Measurements from ENCODE around the gene TTYH1.

Gene TTYH1

DNA sequence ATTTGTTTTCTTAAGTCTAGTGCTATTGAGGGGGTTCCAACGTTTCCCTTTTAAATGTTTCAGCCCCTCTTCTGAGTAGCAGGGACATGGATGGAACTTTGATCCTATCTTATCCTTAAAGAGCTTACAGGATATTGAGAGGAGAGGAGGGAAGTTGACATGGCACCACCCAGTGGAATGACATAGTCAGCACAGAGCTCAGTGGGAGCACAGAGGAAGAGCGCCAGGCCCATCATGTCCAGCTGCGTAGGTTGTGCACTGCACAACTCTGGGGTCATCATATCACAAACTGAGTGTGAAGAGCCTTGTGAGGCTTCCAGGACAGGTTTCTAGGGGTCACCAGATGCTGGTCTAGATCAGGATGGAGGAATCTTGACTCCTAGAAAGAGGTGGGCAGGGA is 62.4 kb downstream of the TTYH1 start:
- DNase-seq (ENCODE audit: low read depth in 2 of 2), result no peak

DNA sequence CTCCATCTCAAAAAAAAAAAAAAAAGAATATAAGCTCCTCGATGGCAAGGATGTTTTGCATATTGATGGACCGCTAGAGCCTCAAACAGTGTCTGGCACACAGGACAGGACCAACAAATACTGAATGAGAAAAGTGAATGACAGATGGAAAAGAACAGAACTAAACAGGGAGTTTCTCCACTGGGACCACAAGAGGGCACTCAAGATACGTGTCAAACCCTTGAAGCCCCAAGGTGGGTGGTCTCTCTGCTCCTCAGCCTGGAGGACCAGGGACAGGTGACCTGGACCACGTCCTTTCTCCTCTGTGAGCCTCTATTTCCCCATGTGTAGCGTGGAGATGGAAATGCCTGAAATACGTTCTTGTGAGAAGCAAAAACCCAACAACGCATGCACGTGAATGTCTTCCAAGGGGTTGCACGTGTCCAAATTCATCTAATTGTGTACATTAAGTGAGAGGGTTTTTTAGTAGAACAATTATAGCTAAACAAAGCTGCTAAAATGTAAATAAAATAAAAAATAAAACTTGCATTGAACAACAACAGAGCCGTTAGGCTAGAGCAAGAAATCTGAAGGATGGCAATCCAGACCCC is 63.5 kb downstream of the TTYH1 start:
- no peak for DNase-seq (ENCODE audit: low read depth in 2 of 2)

DNA sequence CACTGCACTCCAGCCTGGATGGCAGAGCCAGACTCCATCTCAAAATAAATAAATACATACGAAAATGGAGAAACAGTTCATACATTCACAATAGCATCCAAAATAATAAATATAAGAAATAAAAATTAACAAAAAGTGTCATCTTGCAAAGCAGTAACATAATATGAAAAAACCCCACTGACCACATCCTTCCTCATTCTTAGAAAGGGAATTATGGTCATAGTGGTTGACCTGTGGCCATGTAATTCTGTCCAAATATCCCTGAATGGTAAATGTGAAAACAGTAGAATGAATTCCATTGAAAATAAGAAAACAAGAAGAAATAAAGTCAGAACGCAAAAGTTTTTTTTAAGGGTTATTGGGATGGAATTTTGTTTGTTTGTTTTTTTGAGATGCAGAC is 64.8 kb downstream of the TTYH1 start:
- DNase-seq (ENCODE audit: low read depth in 2 of 2), result no peak

DNA sequence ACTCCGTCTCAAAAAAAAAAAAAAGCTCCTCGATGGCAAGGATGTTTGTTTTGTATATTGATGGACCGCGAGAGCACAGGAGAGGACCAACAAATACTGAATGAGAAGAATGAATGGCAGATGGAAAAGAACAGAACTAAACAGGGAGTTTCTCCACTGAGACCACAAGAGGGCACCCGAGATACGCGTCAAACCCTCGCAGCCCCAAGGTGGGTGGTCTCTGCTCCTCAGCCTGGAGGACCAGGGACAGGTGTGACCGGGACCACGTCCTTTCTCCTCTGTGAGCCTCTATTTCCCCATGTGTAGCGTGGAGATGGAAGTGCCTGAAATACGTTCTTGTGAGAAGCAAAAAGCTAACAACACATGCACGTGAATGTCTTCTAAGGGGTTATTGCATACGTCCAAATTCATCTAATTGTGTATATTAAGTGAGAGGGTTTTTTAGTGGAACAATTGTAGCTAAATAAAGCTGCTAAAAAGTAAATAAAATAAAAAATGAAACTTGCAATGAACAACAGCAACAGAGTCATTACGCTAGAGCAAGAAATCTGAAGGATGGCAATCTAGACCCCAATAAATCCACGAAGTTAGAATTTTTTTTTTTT is 66.2 kb downstream of the TTYH1 start:
- no peak for DNase-seq (ENCODE audit: low read depth in 2 of 2)

DNA sequence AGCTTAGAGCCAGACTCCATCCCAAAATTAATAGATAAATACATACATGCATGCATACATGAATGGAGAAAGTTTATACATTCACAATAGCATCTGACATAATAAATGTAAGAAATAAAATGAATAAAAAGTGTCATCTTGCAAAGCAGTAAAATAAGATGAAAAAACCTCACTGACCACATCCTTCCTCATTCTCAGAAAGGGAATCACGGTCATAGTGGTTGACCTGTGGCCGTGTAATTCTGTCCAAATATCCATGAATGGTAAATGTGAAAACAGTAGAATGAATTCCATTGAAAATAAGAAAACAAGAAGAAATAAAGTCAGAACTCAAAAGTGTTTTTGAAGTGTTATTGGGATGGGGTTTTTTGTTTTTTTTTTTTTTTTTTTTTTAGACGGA is 67.6 kb downstream of the TTYH1 start:
- no peak for DNase-seq (ENCODE audit: low read depth in 2 of 2)

DNA sequence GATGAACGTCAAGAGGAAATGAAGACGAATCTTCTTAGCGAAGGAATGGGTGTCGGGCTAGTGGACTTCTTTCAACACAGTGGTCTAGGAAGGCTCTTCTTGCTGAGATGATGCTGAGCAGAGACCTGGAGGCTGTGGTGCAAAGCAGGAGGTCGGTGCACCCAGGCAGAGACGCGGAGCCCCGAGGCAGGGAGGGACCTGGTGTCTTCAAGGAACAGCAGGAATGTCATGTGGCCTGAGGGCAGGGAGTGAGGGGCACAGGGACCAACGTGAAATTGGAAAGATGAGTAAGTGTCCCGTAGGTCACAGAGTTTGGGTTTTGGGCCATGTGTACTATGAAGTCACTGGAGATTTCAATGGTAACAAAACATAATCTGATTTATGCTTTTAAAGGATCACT is 69.2 kb downstream of the TTYH1 start:
- no peak for DNase-seq (ENCODE audit: low read depth in 2 of 2)

DNA sequence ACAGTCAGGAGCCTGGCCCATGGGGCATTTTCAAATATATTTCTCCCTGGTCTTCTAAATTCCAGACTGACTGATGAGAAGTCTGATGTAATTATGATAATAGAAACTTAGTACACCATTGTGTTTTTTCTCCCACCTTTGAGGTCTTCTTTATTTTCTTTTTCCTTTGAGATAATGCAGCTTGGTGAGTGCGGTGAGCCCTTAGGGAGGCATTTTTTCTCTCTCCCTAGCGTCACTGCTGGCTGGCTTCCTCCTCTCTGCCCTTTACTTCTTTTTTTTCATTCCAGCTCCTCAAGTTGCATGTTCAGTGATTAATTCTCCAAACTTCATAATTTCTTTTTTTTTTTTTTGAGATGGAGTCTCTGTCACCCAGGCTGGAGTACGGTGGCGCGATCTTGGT is 70.6 kb downstream of the TTYH1 start:
- no peak for DNase-seq (ENCODE audit: low read depth in 2 of 2)

Data from activated CD8-positive, alpha-beta memory T cell treated with anti-CD3 and anti-CD28 coated beads for 4 hours (primary cell).